ENCODE data around the gene FANCL.

- TF ChIP-seq CTCF (IDR thresholded peaks at IDR 0.05; ENCODE audit: low read depth, low read length) (no peak), POLR2A (IDR thresholded peaks at IDR 0.05; ENCODE audit: extremely low read depth, insufficient read length) (no peak)
Observed at GRCh38 chr2:58131191-58132011, 109.7 kb downstream of the FANCL start.
